Measurements from ENCODE around the gene HMGCR.

The HMGCR gene

GRCh38 chr5:75389430-75389829, 52.4 kb downstream of the HMGCR start:
- DNase-seq: no peak

GRCh38 chr5:75395277-75395676, 58.3 kb downstream of the HMGCR start:
- DNase-seq: no peak

- DNase-seq: no peak
Observed at GRCh38 chr5:75405296-75405695, 68.3 kb downstream of the HMGCR start.

Measured in NCI-H2171 treated with DMSO at 0.1 percent for 48 hours (cell line).